ENCODE measurements around the gene TBCCD1. TPM values are rescaled to one million over a fixed set of nuclear protein-coding genes. Genes with fewer than 3 reads are reported as not detected.

The TBCCD1 gene
- total RNA-seq, 1 donor from 2014 or later: 8.7 TPM

GRCh38 chr3:186551387-186551786 is 15.8 kb downstream of the TBCCD1 start:
- TF ChIP-seq CTCF (IDR thresholded peaks at IDR 0.05; ENCODE audit: insufficient read depth, low read depth, low read length) (no peak), EZH2 (IDR thresholded peaks at IDR 0.05; ENCODE audit: insufficient read depth, low read length) (no peak)
- no peak for DNase-seq (ENCODE audit: low read depth)
- peaks cover 22% of the 10 kb centered on the region for H3K36me3 ChIP-seq (ENCODE audit: insufficient read depth, low read length)
- no peaks in the 10 kb centered on the region for H3K79me2 ChIP-seq (ENCODE audit: insufficient read depth, low read length)
- Mint-ChIP-seq H3K9me3 (ENCODE audit: unreplicated experiment) (no peaks in the 10 kb centered on the region), H3K4me3 (ENCODE audit: unreplicated experiment) (no peak overlapping the region), H3K36me3 (ENCODE audit: low read depth, unreplicated experiment) (peaks cover 2% of the 10 kb centered on the region), H3K27me3 (ENCODE audit: low read depth, unreplicated experiment) (no peaks in the 10 kb centered on the region), H3K27ac (ENCODE audit: unreplicated experiment) (no peak overlapping the region), H3K4me1 (ENCODE audit: low read depth, unreplicated experiment) (no peaks in the 10 kb centered on the region)
- H3K9ac ChIP-seq (ENCODE audit: low read length): no peak overlapping the region
- FAIRE-seq: no peak
- no peak overlapping the region for H3K27ac ChIP-seq (ENCODE audit: low read depth, low read length)
- no peak overlapping the region for H2AFZ ChIP-seq (ENCODE audit: low read depth, low read length)
- no peak overlapping the region for H3K4me3 ChIP-seq (ENCODE audit: insufficient read depth, low read depth, low read length)
- no peaks in the 10 kb centered on the region for H3K4me1 ChIP-seq (ENCODE audit: insufficient read depth, low read length)
- H3K9me3 ChIP-seq (ENCODE audit: insufficient read depth, low read depth, low read length): no peaks in the 10 kb centered on the region
- H4K20me1 ChIP-seq (ENCODE audit: insufficient read depth, low read length): no peaks in the 10 kb centered on the region
- no peak overlapping the region for H3K4me2 ChIP-seq (ENCODE audit: low read length)
- H3K27me3 ChIP-seq (ENCODE audit: insufficient read depth, low read length): no peaks in the 10 kb centered on the region

GRCh38 chr3:186549497-186549896 is 17.6 kb downstream of the TBCCD1 start:
- FAIRE-seq: no peak
- H3K27me3 ChIP-seq (ENCODE audit: insufficient read depth, low read length): no peaks in the 10 kb centered on the region

More at GRCh38 chr3:186549497-186549896, 17.6 kb downstream of the TBCCD1 start:
- Histone ChIP-seq H3K4me1 (ENCODE audit: insufficient read depth, low read length) (no peaks in the 10 kb centered on the region), H4K20me1 (ENCODE audit: insufficient read depth, low read length) (no peaks in the 10 kb centered on the region), H3K9ac (ENCODE audit: low read length) (no peak overlapping the region), H3K36me3 (ENCODE audit: insufficient read depth, low read length) (peaks cover 21% of the 10 kb centered on the region), H3K79me2 (ENCODE audit: insufficient read depth, low read length) (no peaks in the 10 kb centered on the region), H3K4me2 (ENCODE audit: low read length) (no peak overlapping the region), H3K4me3 (ENCODE audit: insufficient read depth, low read depth, low read length) (no peak overlapping the region), H3K27ac (ENCODE audit: low read depth, low read length) (no peak overlapping the region), H3K9me3 (ENCODE audit: insufficient read depth, low read depth, low read length) (no peaks in the 10 kb centered on the region), H2AFZ (ENCODE audit: low read depth, low read length) (no peak overlapping the region)
- no peak overlapping the region for H3K4me3 Mint-ChIP-seq (ENCODE audit: unreplicated experiment)
- H3K9me3 Mint-ChIP-seq (ENCODE audit: unreplicated experiment): no peaks in the 10 kb centered on the region
- no peak overlapping the region for H3K27ac Mint-ChIP-seq (ENCODE audit: unreplicated experiment)
- no peak for DNase-seq (ENCODE audit: low read depth)
- H3K4me1 Mint-ChIP-seq (ENCODE audit: low read depth, unreplicated experiment): no peaks in the 10 kb centered on the region
- H3K36me3 Mint-ChIP-seq (ENCODE audit: low read depth, unreplicated experiment): peaks cover 2% of the 10 kb centered on the region
- no peak for TF ChIP-seq CTCF (IDR thresholded peaks at IDR 0.05; ENCODE audit: insufficient read depth, low read depth, low read length)
- no peaks in the 10 kb centered on the region for H3K27me3 Mint-ChIP-seq (ENCODE audit: low read depth, unreplicated experiment)
